Measurements from ENCODE around the gene TPM4. TPM values are rescaled to one million over a fixed set of nuclear protein-coding genes. Genes with fewer than 3 reads are reported as not detected.
A peak's percentile ranks its signal among the peaks of the same experiment; 100 is the strongest.

The TPM4 gene
- total and polyA plus RNA-seq, 8 donors: 437 to 631 (median 556) TPM

DNA sequence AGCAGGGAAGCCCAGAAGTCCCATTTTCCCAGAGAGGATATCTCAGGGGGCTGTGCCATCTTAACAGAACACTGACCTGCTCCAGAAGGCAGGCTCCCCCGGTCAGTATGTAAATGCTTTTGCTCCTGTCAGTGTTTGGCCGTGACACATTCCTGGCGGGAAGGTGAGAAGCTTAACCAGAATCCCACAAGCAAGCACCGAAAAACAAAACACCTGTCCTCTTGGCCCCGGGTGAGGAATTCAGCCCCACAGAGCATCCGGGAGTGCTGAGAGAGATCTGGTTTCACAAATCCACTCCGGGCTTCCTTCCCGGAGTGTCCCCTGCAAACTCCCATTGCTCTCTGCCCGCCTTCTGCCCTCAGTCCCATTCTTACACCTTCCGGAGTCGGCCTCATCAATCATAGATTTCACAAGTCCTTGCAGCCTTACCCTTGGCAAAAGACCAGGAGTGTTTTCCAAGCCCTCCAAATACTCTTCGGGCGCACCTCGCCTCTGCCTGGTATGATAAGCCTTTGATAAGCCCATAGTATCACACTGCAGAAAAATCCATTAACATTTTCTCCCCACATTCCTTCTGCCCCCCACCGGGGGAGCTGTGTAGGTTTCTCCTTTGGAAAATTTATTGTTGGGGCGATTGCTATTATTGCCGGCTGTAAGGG lies 12.2 kb downstream of the TPM4 start:
- H3K27me3 ChIP-seq: no peaks in the 10 kb centered on the region
- H3K36me3 ChIP-seq: peaks cover 9 to 100% of the 10 kb centered on the region in 2 donors
- H3K4me3 ChIP-seq: no peak overlapping the region
- TF ChIP-seq, protein P1, sequence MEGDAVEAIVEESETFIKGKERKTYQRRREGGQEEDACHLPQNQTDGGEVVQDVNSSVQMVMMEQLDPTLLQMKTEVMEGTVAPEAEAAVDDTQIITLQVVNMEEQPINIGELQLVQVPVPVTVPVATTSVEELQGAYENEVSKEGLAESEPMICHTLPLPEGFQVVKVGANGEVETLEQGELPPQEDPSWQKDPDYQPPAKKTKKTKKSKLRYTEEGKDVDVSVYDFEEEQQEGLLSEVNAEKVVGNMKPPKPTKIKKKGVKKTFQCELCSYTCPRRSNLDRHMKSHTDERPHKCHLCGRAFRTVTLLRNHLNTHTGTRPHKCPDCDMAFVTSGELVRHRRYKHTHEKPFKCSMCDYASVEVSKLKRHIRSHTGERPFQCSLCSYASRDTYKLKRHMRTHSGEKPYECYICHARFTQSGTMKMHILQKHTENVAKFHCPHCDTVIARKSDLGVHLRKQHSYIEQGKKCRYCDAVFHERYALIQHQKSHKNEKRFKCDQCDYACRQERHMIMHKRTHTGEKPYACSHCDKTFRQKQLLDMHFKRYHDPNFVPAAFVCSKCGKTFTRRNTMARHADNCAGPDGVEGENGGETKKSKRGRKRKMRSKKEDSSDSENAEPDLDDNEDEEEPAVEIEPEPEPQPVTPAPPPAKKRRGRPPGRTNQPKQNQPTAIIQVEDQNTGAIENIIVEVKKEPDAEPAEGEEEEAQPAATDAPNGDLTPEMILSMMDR (IDR thresholded peaks at IDR 0.05): no peak
- peak in 2 of 4 donors; percentile 64 to 72 for DNase-seq
- peak; percentile 62 for ATAC-seq
- intact Hi-C loops (cut with DNase I): no loop called here
- peak overlapping the region; percentile 47 to 66 for H3K27ac ChIP-seq
- H3K9me3 ChIP-seq: no peaks in the 10 kb centered on the region
- H3K4me1 ChIP-seq: peaks cover 17 to 61% of the 10 kb centered on the region in 2 donors

DNA sequence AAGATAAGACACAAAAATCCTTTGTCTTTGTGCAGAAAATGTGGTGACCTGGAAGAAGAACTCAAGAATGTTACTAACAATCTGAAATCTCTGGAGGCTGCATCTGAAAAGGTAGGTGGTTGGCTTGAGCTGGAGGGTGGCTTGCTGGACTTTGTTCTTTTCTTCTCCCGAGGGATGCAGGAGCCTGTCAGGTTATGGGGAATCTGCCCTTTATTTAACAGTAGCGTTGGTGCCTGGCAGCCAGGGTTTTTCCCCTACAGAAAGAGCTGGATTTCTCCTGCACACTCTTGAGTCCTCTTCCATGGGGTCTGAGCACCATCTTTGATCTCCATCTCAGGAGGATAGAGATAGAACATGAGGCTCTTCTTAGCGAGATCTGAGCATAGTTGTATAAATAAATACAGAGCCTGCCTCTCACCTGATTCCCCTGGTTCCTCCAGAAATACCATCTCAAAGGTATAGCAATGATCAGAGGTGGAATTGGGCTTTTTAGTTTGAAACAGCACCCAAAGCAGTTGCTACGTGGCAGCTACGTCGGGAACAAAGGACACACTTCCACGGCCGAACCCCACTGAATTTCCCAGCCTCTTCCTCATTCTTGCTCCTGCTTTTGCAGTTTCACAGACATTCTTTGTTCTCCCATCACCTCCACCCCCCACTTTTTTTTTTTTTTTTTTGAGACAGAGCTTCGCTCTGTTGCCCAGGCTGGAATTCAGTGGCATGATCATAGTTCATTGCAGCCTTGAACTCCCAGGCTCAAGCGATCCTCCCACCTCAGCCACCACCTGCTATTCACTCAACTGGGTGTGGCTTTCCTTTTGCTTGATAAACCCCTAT lies 12.9 kb downstream of the TPM4 start:
- Histone ChIP-seq H3K27ac (peak overlapping the region; percentile 47 to 66), H3K27me3 (no peaks in the 10 kb centered on the region), H3K9me3 (no peaks in the 10 kb centered on the region), H3K4me3 (no peak overlapping the region), H3K4me1 (peaks cover 17 to 56% of the 10 kb centered on the region in 2 donors), H3K36me3 (peaks cover 9 to 100% of the 10 kb centered on the region in 2 donors)
- TF ChIP-seq, protein P1 (IDR thresholded peaks at IDR 0.05): no peak
- intact Hi-C loops (cut with DNase I): no loop called here
- DNase-seq (no peak), ATAC-seq (peak; percentile 1)

DNA sequence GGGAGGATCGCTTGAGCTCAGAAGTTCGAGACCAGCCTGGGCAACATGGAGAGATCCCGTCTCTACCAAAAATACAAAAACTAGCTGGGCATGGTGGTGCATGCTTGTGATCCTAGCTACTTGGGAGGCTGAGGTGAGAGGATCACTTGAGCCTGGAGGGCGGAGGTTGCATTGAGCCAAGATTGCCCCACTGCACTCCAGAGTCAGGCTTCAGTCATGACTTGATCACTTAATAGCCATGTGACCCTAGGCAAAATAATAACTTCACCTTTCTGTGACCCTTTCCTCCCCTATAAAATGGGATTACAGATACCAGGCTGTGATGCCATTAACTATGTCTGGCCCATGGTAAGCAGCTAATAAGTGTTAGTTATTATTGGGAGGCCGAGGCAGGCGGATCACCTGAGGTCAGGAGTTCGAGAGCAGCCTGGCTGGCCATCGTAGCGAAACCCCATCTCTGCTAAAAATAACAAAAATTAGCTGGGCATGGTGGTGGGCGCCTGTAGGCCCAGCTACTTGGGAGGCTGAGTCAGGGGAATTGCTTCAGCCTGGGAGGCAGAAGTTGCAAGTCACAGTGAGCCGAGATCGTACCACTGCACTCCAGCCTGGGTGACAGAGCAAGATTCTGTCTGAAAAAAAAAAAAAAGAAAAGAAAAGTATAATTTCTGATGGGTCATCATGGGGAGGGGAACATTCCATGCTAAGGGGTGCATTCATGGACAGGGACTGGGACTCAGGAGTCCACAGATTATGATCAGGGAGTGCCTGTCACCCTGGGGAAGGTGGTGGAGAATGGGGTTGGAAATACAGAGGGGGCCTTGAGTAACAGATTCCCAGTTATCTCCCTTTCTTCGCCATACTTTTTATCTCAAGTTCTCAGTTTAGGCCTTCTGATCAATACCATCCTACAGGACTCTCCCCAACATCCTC lies 15.5 kb downstream of the TPM4 start:
- DNase-seq (peak in 1 of 4 donors; percentile 31), ATAC-seq (no peak)
- no peak overlapping the region for H3K4me3 ChIP-seq
- intact Hi-C loops (cut with DNase I): no loop called here
- H3K9me3 ChIP-seq: no peaks in the 10 kb centered on the region
- peaks cover 9 to 100% of the 10 kb centered on the region in 2 donors for H3K36me3 ChIP-seq
- peak overlapping the region in 1 of 2 donors; percentile 13 for H3K27ac ChIP-seq
- no peaks in the 10 kb centered on the region for H3K27me3 ChIP-seq
- H3K4me1 ChIP-seq: peaks cover 2 to 33% of the 10 kb centered on the region in 2 donors
- TF ChIP-seq, protein P1 (IDR thresholded peaks at IDR 0.05): no peak

DNA sequence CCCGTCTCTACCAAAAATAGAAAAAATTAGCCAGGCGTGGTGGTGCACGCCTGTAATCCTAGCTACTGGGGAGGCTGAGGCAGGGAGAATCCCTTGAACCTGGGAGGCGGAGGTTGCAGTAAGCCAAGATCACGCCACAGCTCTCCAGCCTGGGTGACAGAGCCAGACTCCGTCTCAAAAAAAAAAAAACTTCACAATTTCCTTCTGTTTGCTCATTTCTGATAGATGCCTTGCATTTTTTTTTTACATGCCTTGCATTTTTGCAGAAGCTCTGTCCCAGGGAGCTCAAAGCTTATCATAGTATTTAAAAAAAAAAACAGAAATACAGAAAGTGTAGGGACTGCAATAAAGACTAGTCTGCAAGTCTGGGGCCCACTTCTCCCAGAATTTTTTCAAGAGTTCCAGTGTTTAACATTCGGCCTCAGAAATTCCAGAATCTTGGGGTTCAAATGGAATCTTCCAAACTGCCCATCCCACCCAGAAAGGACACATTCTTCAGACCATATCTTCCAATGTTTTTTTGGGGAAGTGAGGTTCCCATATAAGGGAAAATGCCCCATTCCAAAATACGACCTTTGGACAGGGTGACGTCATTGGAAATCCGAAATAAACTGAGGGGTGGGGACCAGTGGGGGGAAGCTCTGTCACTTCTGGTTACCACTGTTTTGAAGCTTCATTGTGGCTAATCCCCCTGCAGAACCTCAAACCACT lies 18.2 kb downstream of the TPM4 start:
- peak overlapping the region; percentile 2 to 18 for H3K27ac ChIP-seq
- H3K9me3 ChIP-seq: no peaks in the 10 kb centered on the region
- H3K36me3 ChIP-seq: peaks cover 9 to 100% of the 10 kb centered on the region in 2 donors
- peaks cover 0 to 19% of the 10 kb centered on the region in 2 donors for H3K4me1 ChIP-seq
- no peak overlapping the region for H3K4me3 ChIP-seq
- intact Hi-C loops (cut with DNase I): no loop called here
- DNase-seq: no peak
- H3K27me3 ChIP-seq: no peaks in the 10 kb centered on the region
- no peak for ATAC-seq
- TF ChIP-seq, protein P1 (IDR thresholded peaks at IDR 0.05): no peak

All from left lung (tissue), 10 donors.